NB4 (cell line): Measurements from ENCODE around the gene CBFB.

Experiments
- MYC ChIP-seq: IDR thresholded peaks from 2 replicates; pipeline ENCODE4 v1.6.1; 2011; ENCODE audit warnings: low read depth, low read length
- POLR2A ChIP-seq: IDR thresholded peaks from 2 replicates; pipeline ENCODE4 v1.6.1; 2011; ENCODE audit warnings: mild to moderate bottlenecking; ENCODE audit not compliant: insufficient read length; ENCODE audit errors: extremely low read depth
- TF ChIP-seq, protein P1 (sequence below): IDR thresholded peaks from one replicate; pipeline ENCODE4 v1.5.1; 2012; ENCODE audit warnings: low read depth, low read length
- TF ChIP-seq, protein P2 (sequence below): IDR thresholded peaks from 2 replicates; pipeline ENCODE4 v1.6.1; 2011; ENCODE audit warnings: low read depth, low read length

DNA sequence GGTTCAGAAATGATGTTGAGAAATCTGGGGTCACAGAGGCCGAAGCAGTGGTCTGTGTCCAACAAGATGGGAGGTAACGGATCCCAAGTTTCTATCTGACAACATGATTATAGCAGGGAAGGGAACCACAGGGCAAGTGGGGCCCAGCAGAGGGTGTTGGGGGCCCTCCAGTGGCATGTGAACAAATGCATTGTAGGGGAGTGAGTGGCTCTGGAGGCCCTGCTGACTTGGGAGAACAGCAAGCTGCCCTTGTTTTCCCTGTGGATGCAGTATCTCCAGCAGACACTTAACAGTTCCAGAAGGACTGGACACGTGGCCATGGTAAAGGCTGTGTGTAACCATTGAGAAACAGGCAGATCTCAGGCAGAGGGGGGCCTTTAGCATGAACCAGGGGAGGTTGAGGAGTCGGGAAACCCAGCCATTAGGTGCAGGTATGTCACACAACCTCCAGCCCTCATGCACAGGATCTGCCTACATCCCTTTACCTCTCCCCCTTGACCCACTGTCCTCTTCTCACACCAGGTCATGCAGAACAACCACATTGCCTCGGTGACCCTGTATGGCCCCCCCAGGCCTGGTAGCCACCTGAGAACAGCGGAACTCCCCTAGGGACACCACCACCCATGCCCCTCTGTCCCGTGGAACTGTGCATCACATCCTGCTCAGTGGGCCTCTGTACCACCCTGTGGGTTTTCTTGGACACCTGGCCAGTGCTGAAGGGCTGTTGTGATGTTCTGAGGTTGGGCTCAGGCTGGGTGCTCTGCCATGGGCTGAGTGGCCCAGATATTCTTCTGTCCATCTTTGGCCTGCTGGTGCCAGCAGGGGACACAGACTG is 117.8 kb downstream of the CBFB start:
- TF ChIP-seq POLR2A (no peak), MYC (no peak)
- TF ChIP-seq, protein P1, sequence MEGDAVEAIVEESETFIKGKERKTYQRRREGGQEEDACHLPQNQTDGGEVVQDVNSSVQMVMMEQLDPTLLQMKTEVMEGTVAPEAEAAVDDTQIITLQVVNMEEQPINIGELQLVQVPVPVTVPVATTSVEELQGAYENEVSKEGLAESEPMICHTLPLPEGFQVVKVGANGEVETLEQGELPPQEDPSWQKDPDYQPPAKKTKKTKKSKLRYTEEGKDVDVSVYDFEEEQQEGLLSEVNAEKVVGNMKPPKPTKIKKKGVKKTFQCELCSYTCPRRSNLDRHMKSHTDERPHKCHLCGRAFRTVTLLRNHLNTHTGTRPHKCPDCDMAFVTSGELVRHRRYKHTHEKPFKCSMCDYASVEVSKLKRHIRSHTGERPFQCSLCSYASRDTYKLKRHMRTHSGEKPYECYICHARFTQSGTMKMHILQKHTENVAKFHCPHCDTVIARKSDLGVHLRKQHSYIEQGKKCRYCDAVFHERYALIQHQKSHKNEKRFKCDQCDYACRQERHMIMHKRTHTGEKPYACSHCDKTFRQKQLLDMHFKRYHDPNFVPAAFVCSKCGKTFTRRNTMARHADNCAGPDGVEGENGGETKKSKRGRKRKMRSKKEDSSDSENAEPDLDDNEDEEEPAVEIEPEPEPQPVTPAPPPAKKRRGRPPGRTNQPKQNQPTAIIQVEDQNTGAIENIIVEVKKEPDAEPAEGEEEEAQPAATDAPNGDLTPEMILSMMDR = peak; percentile 8
- TF ChIP-seq, protein P2, sequence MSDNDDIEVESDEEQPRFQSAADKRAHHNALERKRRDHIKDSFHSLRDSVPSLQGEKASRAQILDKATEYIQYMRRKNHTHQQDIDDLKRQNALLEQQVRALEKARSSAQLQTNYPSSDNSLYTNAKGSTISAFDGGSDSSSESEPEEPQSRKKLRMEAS = no peak
